Activated CD4-positive, alpha-beta T cell treated with anti-CD3 and anti-CD28 coated beads, Interleukin-2, amount 50 U/mL, for 48 hours (primary cell): ENCODE results near the gene SLC25A30.
"Not testable (repeated sequence)": the region's sequence is repeated elsewhere in the genome, so short reads cannot be mapped to it uniquely, and the experiment has no call there.

Experiments
- DNase-seq, 2 experiments: peaks; one replicate each; pipeline ENCODE4 v3.0.0-alpha.2; 2020

The SLC25A30 gene

GRCh38 chr13:45390348-45390747 lies 27.8 kb downstream of the SLC25A30 start:
- DNase-seq, result not testable (repeated sequence)

- DNase-seq, result no peak
Measured at GRCh38 chr13:45388664-45389063, 29.5 kb downstream of the SLC25A30 start.

GRCh38 chr13:45386892-45387575 lies 31.1 kb downstream of the SLC25A30 start:
- not testable (repeated sequence) for DNase-seq

GRCh38 chr13:45385907-45386553 lies 32.1 kb downstream of the SLC25A30 start:
- no peak for DNase-seq

GRCh38 chr13:45385320-45385719 lies 32.9 kb downstream of the SLC25A30 start:
- no peak for DNase-seq

- DNase-seq, result no peak
Measured at GRCh38 chr13:45384474-45385174, 33.5 kb downstream of the SLC25A30 start.

- not testable (repeated sequence) for DNase-seq
Measured at GRCh38 chr13:45382739-45383138, 35.4 kb downstream of the SLC25A30 start.

GRCh38 chr13:45381196-45381595 lies 37.0 kb downstream of the SLC25A30 start:
- no peak for DNase-seq

GRCh38 chr13:45380708-45381107 lies 37.5 kb downstream of the SLC25A30 start:
- not testable (repeated sequence) for DNase-seq

- DNase-seq, result not testable (repeated sequence)
Measured at GRCh38 chr13:45379516-45379915, 38.7 kb downstream of the SLC25A30 start.

GRCh38 chr13:45378786-45379185 lies 39.4 kb downstream of the SLC25A30 start:
- not testable (repeated sequence) for DNase-seq

- not testable (repeated sequence) for DNase-seq
Measured at GRCh38 chr13:45377314-45377713, 40.9 kb downstream of the SLC25A30 start.

- DNase-seq, result not testable (repeated sequence)
Measured at GRCh38 chr13:45376651-45377050, 41.5 kb downstream of the SLC25A30 start.

- no peak for DNase-seq
Measured at GRCh38 chr13:45374917-45375316, 43.3 kb downstream of the SLC25A30 start.

GRCh38 chr13:45373162-45373547 lies 45.0 kb downstream of the SLC25A30 start:
- DNase-seq, result no peak

- no peak for DNase-seq
Measured at GRCh38 chr13:45372189-45373161, 45.7 kb downstream of the SLC25A30 start.

- peak; percentile 52 to 59 for DNase-seq
Measured at GRCh38 chr13:45370922-45371406, 47.2 kb downstream of the SLC25A30 start.

- DNase-seq, result no peak
Measured at GRCh38 chr13:45369116-45369515, 49.1 kb downstream of the SLC25A30 start.

GRCh38 chr13:45368571-45368970 lies 49.6 kb downstream of the SLC25A30 start:
- DNase-seq, result no peak

- peak; percentile 34 to 38 for DNase-seq
Measured at GRCh38 chr13:45368005-45368404, 50.2 kb downstream of the SLC25A30 start.

- DNase-seq, result peak; percentile 88 to 93
Measured at GRCh38 chr13:45367358-45367757, 50.8 kb downstream of the SLC25A30 start.

GRCh38 chr13:45365558-45365885 lies 52.7 kb downstream of the SLC25A30 start:
- DNase-seq, result no peak
